ENCODE measurements around the gene MACROD2.

- no peak for TF ChIP-seq CTCF (conservative IDR thresholded peaks at IDR 0.05)
- no peak for TF ChIP-seq ZFX (IDR thresholded peaks at IDR 0.05)
Measured at GRCh38 chr20:15940127-15940526, 1944.8 kb downstream of the MACROD2 start.
